Measurements from ENCODE around the gene NRROS. TPM values are rescaled to one million over a fixed set of nuclear protein-coding genes. Genes with fewer than 3 reads are reported as not detected.

The NRROS gene
- total RNA-seq, 2 donors from 2014 or later = 2.1 to 3.2 TPM

- Mint-ChIP-seq H3K9me3 (no peaks in the 10 kb centered on the region), H3K4me1 (no peaks in the 10 kb centered on the region), H3K4me3 (no peak overlapping the region), H3K36me3 (ENCODE audit: low read depth) (no peaks in the 10 kb centered on the region), H3K27me3 (ENCODE audit: insufficient read depth) (no peaks in the 10 kb centered on the region), H3K27ac (no peak overlapping the region)
- H3K4me1 ChIP-seq (ENCODE audit: control insufficient read depth, insufficient read depth, low read length) = no peaks in the 10 kb centered on the region
- no peak overlapping the region for H3K9ac ChIP-seq (ENCODE audit: extremely low read depth, low read length, poor library complexity, severe bottlenecking)
- no peaks in the 10 kb centered on the region for H3K36me3 ChIP-seq (ENCODE audit: control insufficient read depth, insufficient read depth, low read length)
- H3K27me3 ChIP-seq (ENCODE audit: control insufficient read depth, insufficient read depth, low read length, poor library complexity, severe bottlenecking) = no peaks in the 10 kb centered on the region
- TF ChIP-seq, protein P1, sequence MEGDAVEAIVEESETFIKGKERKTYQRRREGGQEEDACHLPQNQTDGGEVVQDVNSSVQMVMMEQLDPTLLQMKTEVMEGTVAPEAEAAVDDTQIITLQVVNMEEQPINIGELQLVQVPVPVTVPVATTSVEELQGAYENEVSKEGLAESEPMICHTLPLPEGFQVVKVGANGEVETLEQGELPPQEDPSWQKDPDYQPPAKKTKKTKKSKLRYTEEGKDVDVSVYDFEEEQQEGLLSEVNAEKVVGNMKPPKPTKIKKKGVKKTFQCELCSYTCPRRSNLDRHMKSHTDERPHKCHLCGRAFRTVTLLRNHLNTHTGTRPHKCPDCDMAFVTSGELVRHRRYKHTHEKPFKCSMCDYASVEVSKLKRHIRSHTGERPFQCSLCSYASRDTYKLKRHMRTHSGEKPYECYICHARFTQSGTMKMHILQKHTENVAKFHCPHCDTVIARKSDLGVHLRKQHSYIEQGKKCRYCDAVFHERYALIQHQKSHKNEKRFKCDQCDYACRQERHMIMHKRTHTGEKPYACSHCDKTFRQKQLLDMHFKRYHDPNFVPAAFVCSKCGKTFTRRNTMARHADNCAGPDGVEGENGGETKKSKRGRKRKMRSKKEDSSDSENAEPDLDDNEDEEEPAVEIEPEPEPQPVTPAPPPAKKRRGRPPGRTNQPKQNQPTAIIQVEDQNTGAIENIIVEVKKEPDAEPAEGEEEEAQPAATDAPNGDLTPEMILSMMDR (conservative IDR thresholded peaks at IDR 0.05) = no peak
- WGBS, 2 experiments (ENCODE audit: insufficient coverage in 1 of 2, insufficient read length in 1 of 2) = 96 to 98% methylated on average over 5 of the region's 5 CpGs
- no peak for DNase-seq
- no peak overlapping the region for H3K4me3 ChIP-seq (ENCODE audit: low read length)
- no peaks in the 10 kb centered on the region for H3K9me3 ChIP-seq (ENCODE audit: control insufficient read depth, low read length)
- H3K27ac ChIP-seq (ENCODE audit: low read depth, low read length) = no peak overlapping the region
Observed at GRCh38 chr3:196695849-196696226, 56.3 kb downstream of the NRROS start.

DNA sequence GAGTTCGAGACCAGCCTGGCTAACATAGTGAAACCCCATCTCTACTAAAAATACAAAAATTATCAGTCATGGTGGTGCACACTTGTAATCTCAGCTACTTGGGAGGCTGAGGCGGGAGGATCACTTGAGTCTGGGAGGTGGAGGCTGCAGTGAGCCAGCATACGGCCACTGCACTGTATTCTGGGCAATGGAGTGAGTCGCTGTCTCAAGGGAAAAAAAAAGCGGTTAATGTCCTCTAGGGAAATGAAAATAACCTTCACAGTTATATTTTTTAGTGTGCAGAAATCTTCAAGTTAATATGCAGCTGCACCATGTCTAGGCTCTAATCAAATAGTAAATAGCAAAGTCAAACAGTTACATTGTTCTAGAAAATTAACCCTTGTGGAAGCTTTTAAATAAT is 57.8 kb downstream of the NRROS start:
- no peak overlapping the region for H3K4me3 Mint-ChIP-seq
- TF ChIP-seq, protein P1 (conservative IDR thresholded peaks at IDR 0.05) = no peak
- H3K36me3 Mint-ChIP-seq (ENCODE audit: low read depth) = no peaks in the 10 kb centered on the region

DNA sequence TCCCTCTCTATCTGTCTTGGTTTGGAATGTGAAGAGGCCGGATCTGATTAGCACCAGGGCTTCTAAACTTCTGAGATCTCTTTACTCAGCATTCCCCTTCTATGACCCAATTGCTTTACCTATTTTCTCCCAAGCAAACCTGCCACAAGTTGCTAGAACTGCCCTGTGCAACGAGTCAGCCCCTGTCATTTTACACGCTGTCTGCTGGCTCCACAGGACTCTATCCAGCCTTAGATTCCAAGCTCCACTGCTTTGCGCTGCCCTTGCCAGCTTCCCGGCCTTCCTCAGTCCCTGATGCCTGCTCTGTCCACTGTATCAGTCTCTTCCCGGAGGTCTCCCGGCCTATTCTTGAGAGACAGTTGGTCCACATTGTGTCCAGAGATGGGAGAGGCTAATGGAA is 60.3 kb downstream of the NRROS start:
- H3K4me1 ChIP-seq (ENCODE audit: control insufficient read depth, insufficient read depth, low read length) = no peaks in the 10 kb centered on the region
- no peaks in the 10 kb centered on the region for H3K36me3 ChIP-seq (ENCODE audit: control insufficient read depth, insufficient read depth, low read length)
- H3K27me3 ChIP-seq (ENCODE audit: control insufficient read depth, insufficient read depth, low read length, poor library complexity, severe bottlenecking) = no peaks in the 10 kb centered on the region
- no peak overlapping the region for H3K4me3 Mint-ChIP-seq
- 73 to 94% methylated on average over 5 to 7 of the region's 7 CpGs for WGBS, 2 experiments (ENCODE audit: insufficient coverage in 1 of 2, insufficient read length in 1 of 2)
- no peaks in the 10 kb centered on the region for H3K9me3 Mint-ChIP-seq
- H3K27ac Mint-ChIP-seq = no peak overlapping the region
- H3K9ac ChIP-seq (ENCODE audit: extremely low read depth, low read length, poor library complexity, severe bottlenecking) = no peak overlapping the region
- DNase-seq = no peak
- H3K4me3 ChIP-seq (ENCODE audit: low read length) = no peak overlapping the region
- no peaks in the 10 kb centered on the region for H3K27me3 Mint-ChIP-seq (ENCODE audit: insufficient read depth)
- H3K4me1 Mint-ChIP-seq = no peaks in the 10 kb centered on the region
- H3K36me3 Mint-ChIP-seq (ENCODE audit: low read depth) = no peaks in the 10 kb centered on the region
- H3K27ac ChIP-seq (ENCODE audit: low read depth, low read length) = no peak overlapping the region
- TF ChIP-seq, protein P1 (conservative IDR thresholded peaks at IDR 0.05) = no peak
- no peaks in the 10 kb centered on the region for H3K9me3 ChIP-seq (ENCODE audit: control insufficient read depth, low read length)

More for the DNA sequence above, 57.8 kb downstream of the NRROS start:
- Histone ChIP-seq H3K27ac (ENCODE audit: low read depth, low read length) (no peak overlapping the region), H3K4me1 (ENCODE audit: control insufficient read depth, insufficient read depth, low read length) (no peaks in the 10 kb centered on the region), H3K9me3 (ENCODE audit: control insufficient read depth, low read length) (no peaks in the 10 kb centered on the region), H3K9ac (ENCODE audit: extremely low read depth, low read length, poor library complexity, severe bottlenecking) (no peak overlapping the region), H3K36me3 (ENCODE audit: control insufficient read depth, insufficient read depth, low read length) (no peaks in the 10 kb centered on the region), H3K4me3 (ENCODE audit: low read length) (no peak overlapping the region), H3K27me3 (ENCODE audit: control insufficient read depth, insufficient read depth, low read length, poor library complexity, severe bottlenecking) (no peaks in the 10 kb centered on the region)
- no peak overlapping the region for H3K27ac Mint-ChIP-seq
- H3K27me3 Mint-ChIP-seq (ENCODE audit: insufficient read depth) = no peaks in the 10 kb centered on the region
- WGBS, 2 experiments (ENCODE audit: insufficient coverage in 1 of 2, insufficient read length in 1 of 2) = 83 to 85% methylated on average over 5 of the region's 5 CpGs
- no peak for DNase-seq
- H3K4me1 Mint-ChIP-seq = no peaks in the 10 kb centered on the region
- no peaks in the 10 kb centered on the region for H3K9me3 Mint-ChIP-seq
